GM18517 (cell line): ENCODE data around the gene KIF11.
A peak's percentile ranks its signal among the peaks of the same experiment; 100 is the strongest.
"Not testable (repeated sequence)": the region's sequence is repeated elsewhere in the genome, so short reads cannot be mapped to it uniquely, and the experiment has no call there.

Experiments used
- ATAC-seq: cut with Tn5 transposase; IDR thresholded peaks from one replicate; pipeline ENCODE4 v1.9.1; 2021; ENCODE audit warnings: mild to moderate bottlenecking, moderate library complexity; ENCODE audit not compliant: unreplicated experiment

The KIF11 gene

DNA sequence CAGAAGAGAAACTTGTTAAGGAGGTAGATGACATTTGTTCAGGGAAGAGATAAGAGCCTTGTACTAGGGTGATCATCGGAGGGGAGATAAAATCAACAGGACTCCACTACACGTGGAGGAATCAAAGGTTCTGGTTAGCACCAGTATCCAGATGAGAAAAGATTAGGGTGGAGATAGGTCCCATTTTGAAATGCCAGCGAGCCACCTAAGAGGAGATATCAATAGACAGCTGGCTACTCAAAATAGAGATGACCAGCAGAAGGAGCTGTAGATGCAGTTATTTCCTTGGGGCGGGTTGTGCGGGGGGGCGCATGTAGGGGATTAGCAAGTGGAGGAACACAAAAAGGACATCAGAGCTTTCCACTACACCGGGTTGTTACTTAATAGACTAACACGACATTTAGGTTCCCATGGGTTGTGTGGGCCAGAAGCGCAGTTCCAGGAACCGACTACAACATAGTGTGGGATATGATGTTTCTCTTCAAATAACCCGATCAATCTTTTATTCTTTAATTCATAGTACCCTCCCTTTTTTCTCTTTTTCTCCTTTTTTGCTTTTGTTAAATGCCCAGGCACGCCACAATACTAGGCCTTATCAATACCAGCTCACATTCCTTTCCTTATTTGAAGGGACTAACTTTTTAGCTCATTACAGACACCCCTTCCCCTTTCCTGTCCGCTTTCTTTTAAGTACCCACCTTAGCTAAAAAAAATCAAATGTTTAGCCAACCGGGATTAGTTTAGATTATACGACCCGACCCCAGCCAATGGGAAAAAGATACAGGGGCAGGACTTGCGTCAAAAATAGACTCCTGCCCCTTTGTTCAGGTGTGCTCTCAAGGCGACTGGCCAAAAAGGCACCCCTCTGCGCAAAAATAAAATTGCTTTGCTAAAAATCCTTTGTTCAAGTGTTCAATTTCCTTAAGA, 2.0 kb upstream of the KIF11 start:
- peak; percentile 11 for ATAC-seq

- ATAC-seq = peak; percentile 57
Observed at GRCh38 chr10:92591550-92592022, 1.3 kb upstream of the KIF11 start.

DNA sequence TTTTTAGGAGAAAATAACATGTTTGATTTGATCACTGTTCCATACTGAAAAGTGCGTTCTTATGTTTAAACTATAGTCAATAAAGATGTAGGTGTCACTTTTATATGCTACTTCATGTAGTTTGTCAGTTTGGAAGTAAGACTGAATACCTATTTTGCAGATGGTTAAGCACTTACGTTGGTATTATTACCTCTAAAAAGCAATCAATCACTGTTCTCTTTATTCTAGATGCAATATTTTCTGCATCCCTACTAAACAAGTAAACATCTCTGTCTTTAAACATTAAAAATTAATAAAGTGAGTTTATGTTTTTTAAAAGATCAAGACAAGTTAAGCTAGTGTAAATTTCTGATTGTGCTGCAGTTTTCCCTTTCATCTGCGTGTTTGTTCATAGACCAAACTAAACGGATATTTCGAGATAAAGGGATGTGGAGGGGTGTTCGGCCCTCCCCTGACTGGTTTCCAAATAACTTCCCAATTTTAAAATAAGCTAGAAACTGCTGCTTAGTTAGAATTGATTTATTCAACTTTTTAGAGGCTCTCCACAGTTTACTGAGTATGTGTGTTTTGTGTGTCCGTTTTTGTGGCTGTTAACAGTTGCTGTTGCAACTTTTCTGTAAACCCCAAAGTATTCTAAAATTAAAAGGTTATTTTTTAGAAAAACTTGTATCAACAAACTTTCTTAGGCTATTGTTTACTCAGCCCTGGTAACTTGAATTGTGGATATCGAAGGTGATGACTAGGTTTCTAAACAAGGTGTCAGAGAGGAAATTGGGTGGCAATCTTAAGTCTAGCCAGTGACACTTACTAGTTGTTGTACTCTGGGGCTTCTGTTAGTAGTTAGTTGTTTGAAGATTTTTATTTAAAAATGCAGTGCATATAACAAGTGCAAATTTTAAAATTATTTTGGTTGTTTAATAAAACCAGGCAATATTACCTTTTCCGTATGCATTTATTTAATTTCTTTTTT, 974 bp downstream of the KIF11 start:
- ATAC-seq = no peak

GRCh38 chr10:92595505-92595904, 2.6 kb downstream of the KIF11 start:
- ATAC-seq = no peak

GRCh38 chr10:92598321-92598720, 5.4 kb downstream of the KIF11 start:
- no peak for ATAC-seq

- ATAC-seq = no peak
Observed at GRCh38 chr10:92604841-92605240, 11.9 kb downstream of the KIF11 start.

GRCh38 chr10:92615515-92615914, 22.6 kb downstream of the KIF11 start:
- no peak for ATAC-seq

GRCh38 chr10:92619368-92619767, 26.4 kb downstream of the KIF11 start:
- ATAC-seq = no peak

DNA sequence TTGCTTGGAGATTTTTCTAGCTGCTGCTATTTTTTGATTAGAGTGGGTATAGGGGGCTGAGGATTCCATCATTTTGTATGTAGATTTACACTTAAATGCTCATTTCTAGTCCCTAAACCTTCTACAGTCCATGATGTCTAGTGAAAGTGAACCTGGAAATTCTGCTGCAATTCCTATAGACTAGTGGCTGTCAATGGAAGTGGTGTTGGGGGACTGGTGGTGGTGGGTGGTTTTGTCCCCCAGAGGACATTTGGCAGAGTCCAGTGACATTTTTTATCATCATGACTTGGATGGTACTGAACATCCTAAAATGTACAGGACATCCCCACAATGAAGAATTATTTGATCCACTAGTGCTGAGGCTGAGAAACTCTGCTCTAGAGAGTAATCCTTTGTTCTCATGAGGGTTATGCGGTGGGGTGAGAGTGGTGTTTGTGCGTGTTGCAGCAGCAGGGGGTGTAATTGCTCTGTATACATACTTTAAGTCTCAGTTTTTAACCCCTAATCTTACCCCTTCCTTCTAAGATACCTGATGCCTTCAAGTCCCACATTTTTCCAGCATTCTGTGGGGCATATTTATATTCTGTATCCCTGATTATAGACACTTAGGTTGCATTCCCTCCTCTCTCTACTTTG, 35.0 kb downstream of the KIF11 start:
- ATAC-seq = no peak

- no peak for ATAC-seq
Observed at GRCh38 chr10:92629945-92630344, 37.0 kb downstream of the KIF11 start.

DNA sequence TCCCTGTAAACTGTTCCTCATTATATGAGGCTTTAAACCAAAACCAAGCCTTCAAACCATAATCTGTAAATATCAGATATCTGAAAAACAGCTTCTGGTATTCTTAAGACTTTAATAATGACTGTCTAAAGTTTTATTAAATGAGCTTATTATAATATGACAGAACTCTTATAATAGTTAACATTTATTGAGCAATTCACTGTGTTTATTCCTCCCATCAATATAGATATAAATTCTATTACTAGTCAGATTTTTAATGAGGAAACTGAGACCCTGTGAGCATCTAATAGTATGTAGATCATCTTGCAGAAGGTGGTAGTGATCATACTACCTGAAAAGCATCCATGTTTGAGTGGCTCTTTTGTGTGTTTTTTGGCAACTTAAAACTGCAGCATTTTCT, 45.1 kb downstream of the KIF11 start:
- ATAC-seq = no peak

DNA sequence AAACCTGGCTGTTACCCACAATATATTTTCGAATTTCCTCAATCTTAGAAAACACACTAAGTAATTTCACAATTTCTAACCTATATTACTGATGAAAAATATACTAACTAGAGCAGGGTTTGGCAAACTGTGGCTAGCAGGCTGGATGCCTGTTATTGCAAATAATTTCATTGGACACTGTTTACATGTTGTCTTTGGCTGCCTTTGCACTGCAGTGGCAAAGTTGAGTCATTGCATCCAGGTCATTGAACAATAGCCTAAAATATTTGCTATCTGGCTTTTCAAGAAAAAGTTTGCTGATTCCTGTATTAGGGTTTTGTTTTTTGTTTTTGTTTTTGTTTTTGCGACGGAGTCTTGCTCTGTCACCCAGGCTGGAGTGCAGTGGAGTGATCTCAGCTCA, 47.2 kb downstream of the KIF11 start:
- ATAC-seq = no peak

DNA sequence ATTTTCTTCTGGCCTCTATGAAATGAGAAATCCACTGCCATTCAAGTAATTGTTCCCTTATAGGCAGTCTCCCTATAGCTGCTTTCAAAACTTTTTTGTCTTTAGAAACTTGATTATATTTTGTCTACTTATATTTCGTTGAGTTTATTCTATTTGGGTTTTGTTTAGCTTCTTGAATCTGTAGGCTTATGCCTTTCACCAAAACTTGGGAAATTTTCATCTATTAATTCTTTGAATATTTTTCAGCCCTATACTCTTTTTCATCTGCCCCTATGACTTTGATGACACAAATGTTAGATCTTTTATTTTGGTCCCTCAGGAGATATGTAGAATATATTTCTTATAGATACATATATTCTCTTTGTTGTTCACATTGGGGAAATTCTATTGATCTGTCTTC, 48.6 kb downstream of the KIF11 start:
- ATAC-seq = no peak

GRCh38 chr10:92644921-92645320, 52.0 kb downstream of the KIF11 start:
- no peak for ATAC-seq

- ATAC-seq = not testable (repeated sequence)
Observed at GRCh38 chr10:92650864-92651263, 57.9 kb downstream of the KIF11 start.

GRCh38 chr10:92655426-92655825, 62.5 kb downstream of the KIF11 start:
- ATAC-seq = no peak

DNA sequence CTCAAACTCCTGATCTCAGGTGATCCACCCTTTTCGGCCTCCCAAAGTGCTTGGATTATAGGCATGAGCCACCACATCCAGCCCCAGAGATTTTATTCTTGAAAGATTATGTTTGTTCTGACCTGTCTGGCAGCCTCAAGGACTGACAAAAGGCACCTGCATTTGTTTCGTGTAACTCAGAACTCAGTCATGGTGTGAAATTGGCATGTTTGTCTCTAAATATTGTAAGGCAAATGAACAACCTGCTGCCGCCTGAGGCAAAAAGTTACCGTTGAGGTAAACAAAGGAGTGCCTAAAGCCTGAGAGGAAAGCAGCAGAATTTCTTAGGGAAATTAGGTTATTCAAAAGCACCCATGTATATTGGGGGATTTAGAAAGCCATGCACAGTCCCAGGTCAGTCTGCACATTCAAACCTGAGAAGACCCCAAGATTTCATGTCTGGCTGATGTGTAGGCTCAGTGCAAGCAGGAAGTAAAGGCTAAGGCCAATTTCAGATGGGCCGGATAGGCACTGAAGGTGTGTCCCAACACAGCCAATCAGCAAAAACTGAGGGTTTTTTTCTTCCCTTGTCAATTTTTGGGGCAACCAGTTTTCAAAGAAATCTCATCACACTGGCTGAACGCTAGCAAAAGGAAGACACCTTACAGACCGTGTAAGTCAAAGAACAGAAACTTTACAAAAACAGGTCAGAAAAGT, 63.5 kb downstream of the KIF11 start:
- no peak for ATAC-seq

DNA sequence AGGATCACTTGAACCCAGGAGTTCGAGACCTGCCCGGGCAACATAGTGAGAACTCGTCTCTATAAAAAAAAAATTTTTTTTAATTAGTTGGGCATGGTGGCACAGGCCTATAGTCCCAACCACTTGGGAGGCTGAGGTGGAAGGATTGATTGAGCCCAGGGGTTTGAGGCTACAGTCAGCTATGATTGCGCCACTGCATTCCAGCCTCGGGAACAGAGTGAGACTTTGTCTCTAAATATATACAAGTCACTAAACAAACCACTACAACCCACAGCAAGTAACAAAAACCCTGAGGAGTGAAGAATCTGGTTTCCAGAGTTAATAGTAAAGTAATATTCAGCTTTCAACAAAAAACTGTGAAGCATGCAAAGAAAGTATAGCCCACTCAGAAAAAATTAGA, 64.1 kb downstream of the KIF11 start:
- no peak for ATAC-seq

DNA sequence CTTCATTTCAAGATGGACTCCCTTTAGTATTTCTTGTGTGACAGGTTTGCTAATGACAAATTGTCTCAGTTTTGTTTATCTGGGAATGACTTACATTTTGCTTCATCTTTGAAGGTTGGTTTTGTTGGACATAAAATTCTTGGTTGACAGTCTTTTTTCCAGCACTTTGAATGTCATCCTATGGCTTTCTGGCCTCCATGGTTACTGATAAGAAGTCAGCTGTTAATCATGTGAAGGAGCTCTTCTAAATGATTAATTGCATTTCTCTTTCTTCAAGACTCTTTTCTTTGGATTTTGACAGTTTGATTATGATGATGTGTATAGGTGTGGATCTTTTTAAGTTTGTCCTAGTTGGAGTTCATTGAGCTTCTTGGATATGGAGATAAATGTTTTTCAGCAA, 69.9 kb downstream of the KIF11 start:
- no peak for ATAC-seq

DNA sequence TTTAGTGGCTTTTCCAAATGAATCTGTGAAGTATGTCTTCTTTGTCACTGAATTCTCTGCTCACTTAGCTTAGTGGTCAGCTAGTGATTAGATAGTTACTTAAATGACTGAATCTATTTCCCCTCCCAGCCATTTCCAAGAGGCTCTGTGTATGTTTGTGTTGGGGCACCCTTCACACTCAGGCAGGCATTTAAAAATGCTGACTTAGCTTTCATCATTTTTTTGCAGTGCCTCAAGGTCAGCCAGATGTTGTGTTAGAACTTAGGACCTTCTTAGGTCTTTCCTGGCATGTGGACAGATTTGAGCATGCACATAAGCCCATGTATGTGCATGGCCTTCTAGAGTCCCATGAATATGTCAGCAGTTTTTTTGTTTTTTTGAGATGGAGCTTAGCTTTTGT, 71.4 kb downstream of the KIF11 start:
- no peak for ATAC-seq
